GM19193 (cell line): ENCODE results near the gene TTC33.

Experiments used
- POLR2A ChIP-seq: IDR thresholded peaks from 4 replicates; pipeline ENCODE4 v1.6.1; 2011; ENCODE audit not compliant: insufficient read depth, insufficient read length; ENCODE audit errors: extremely low read depth

The TTC33 gene

GRCh38 chr5:40485021-40485998 lies 270.5 kb downstream of the TTC33 start:
- TF ChIP-seq POLR2A: no peak

GRCh38 chr5:40484495-40484894 lies 271.3 kb downstream of the TTC33 start:
- no peak for TF ChIP-seq POLR2A

GRCh38 chr5:40483316-40483715 lies 272.4 kb downstream of the TTC33 start:
- TF ChIP-seq POLR2A: no peak

- no peak for TF ChIP-seq POLR2A
Measured at GRCh38 chr5:40481241-40481640, 274.5 kb downstream of the TTC33 start.

GRCh38 chr5:40480392-40480791 lies 275.4 kb downstream of the TTC33 start:
- TF ChIP-seq POLR2A: no peak

GRCh38 chr5:40479939-40480338 lies 275.8 kb downstream of the TTC33 start:
- TF ChIP-seq POLR2A: no peak

GRCh38 chr5:40478766-40479165 lies 277.0 kb downstream of the TTC33 start:
- no peak for TF ChIP-seq POLR2A

GRCh38 chr5:40477856-40478546 lies 277.8 kb downstream of the TTC33 start:
- no peak for TF ChIP-seq POLR2A

- no peak for TF ChIP-seq POLR2A
Measured at GRCh38 chr5:40475561-40475960, 280.2 kb downstream of the TTC33 start.

- no peak for TF ChIP-seq POLR2A
Measured at GRCh38 chr5:40474250-40474649, 281.5 kb downstream of the TTC33 start.

- no peak for TF ChIP-seq POLR2A
Measured at GRCh38 chr5:40465416-40465815, 290.3 kb downstream of the TTC33 start.

GRCh38 chr5:40464511-40464910 lies 291.2 kb downstream of the TTC33 start:
- no peak for TF ChIP-seq POLR2A
